CD4-positive, alpha-beta memory T cell (primary cell): Measurements from ENCODE around the gene HMGN2. TPM values are rescaled to one million over a fixed set of nuclear protein-coding genes. Genes with fewer than 3 reads are reported as not detected.
A peak's percentile ranks its signal among the peaks of the same experiment; 100 is the strongest.

Experiments used
- CTCF ChIA-PET: fragments of 350-600 bp; sonication (Branson Sonifier 250); formaldehyde crosslinking; loops from one replicate; lab custom pipeline; 2021; ENCODE audit warnings: inconsistent platforms; ENCODE audit not compliant: partially characterized antibody; lab: Charles Lee
- POLR2A ChIA-PET: fragments of 350-600 bp; sonication (Branson Sonifier 250); formaldehyde crosslinking; loops from one replicate; lab custom pipeline; 2021; ENCODE audit not compliant: partially characterized antibody; lab: Charles Lee
- DNase-seq, 5 donors: peaks; one replicate each; pipeline versions ENCODE4 v3.0.0 to v3.0.0-alpha.2; 2020 to 2022; ENCODE audit warnings: mixed read lengths in 1 of 5
- H3K27ac ChIP-seq: one replicate; pipeline ENCODE4 v1.7.0; 2013; ENCODE audit warnings: low read depth, low read length
- H3K27me3 ChIP-seq: 2 replicates; pipeline ENCODE4 v1.7.0; 2013; ENCODE audit warnings: mild to moderate bottlenecking, low read length, moderate library complexity; ENCODE audit not compliant: insufficient read depth
- H3K36me3 ChIP-seq: 2 replicates; pipeline ENCODE4 v1.7.0; 2013; ENCODE audit warnings: mild to moderate bottlenecking, low read length, moderate library complexity; ENCODE audit not compliant: insufficient read depth
- H3K4me1 ChIP-seq: 2 replicates; pipeline ENCODE4 v1.7.0; 2013; ENCODE audit warnings: mild to moderate bottlenecking, low read length, moderate library complexity; ENCODE audit not compliant: insufficient read depth
- H3K4me3 ChIP-seq, 2 donors: one replicate each; pipeline ENCODE4 v1.7.0; 2013; ENCODE audit warnings: low read length in 2 of 2, mild to moderate bottlenecking in 1 of 2
- H3K9me3 ChIP-seq, 2 donors: one replicate each; pipeline ENCODE4 v1.7.0; 2013; ENCODE audit warnings: low read length in 2 of 2, control low read depth in 1 of 2; ENCODE audit not compliant: control insufficient read depth in 1 of 2
- H3K27ac Mint-ChIP-seq, 7 donors: one replicate each; pipeline ENCODE4 v1.8.0; 2020 to 2021; ENCODE audit warnings: mixed read lengths in 7 of 7, mild to moderate bottlenecking in 6 of 7, inconsistent platforms in 3 of 7, moderate library complexity in 3 of 7
- H3K27me3 Mint-ChIP-seq, 2 donors: one replicate each; pipeline ENCODE4 v1.8.0; 2020 to 2021; ENCODE audit warnings: mixed read lengths in 2 of 2
- H3K36me3 Mint-ChIP-seq, 2 donors: one replicate each; pipeline ENCODE4 v1.8.0; 2020 to 2021; ENCODE audit warnings: mixed read lengths in 2 of 2, inconsistent platforms in 1 of 2, mild to moderate bottlenecking in 1 of 2
- H3K4me1 Mint-ChIP-seq, 4 donors: one replicate each; pipeline ENCODE4 v1.8.0; 2020 to 2021; ENCODE audit warnings: mixed read lengths in 4 of 4, mild to moderate bottlenecking in 1 of 4
- H3K4me3 Mint-ChIP-seq, 8 donors: one replicate each; pipeline ENCODE4 v1.8.0; 2020 to 2021; ENCODE audit warnings: mixed read lengths in 8 of 8, mild to moderate bottlenecking in 7 of 8, moderate library complexity in 6 of 8, inconsistent platforms in 3 of 8
- H3K9me3 Mint-ChIP-seq, 8 donors: one replicate each; pipeline ENCODE4 v1.8.0; 2020 to 2021; ENCODE audit warnings: mixed read lengths in 8 of 8, mild to moderate bottlenecking in 5 of 8, inconsistent platforms in 3 of 8, moderate library complexity in 1 of 8
- intact Hi-C: fragments of 100-400 bp; cut with micrococcal nuclease; formaldehyde crosslinking; loops from one replicate; pipeline ENCODE4 v1.15.1; 2023
- polyA plus RNA-seq, 2 donors: library from polyadenylated mRNA; unstranded; fragments of 300-500 nt; fragmentation: Illumina TruSeq; gene quantifications; one replicate each; pipeline ENCODE4 v1.2.3, GENCODE V29; 2021
- total RNA-seq, 2 experiments: library from RNA; stranded (reverse); gene quantifications; one replicate each; pipeline ENCODE4 v1.2.3, GENCODE V29; 2021

Gene HMGN2
- total and polyA plus RNA-seq, 4 experiments from 2014 or later: 341 to 681 (median 464) TPM

DNA sequence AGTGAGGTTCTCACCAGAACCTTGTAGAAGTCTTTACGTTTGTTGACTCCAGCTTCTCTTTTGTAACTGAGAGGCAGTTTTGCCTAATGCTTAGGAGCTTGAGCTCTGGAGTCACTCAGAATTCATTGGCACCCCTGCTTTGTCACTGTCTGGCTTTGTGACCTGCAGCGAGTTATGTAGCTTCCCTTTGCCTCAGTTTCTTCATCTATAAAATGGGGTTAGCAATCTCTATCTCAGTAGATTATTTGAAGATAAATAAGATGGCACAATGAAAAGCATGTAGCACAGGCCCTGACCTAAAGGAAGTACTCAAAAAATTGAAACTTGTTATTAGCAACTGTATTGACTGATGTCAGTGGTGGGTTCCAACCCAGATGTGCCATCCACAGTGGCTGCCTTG, 32.0 kb upstream of the HMGN2 start:
- no peak overlapping the region for H3K4me3 Mint-ChIP-seq
- Histone ChIP-seq H3K9me3 (no peaks in the 10 kb centered on the region), H3K4me1 (no peaks in the 10 kb centered on the region), H3K27me3 (no peaks in the 10 kb centered on the region), H3K27ac (no peak overlapping the region), H3K36me3 (peaks cover 65% of the 10 kb centered on the region), H3K4me3 (no peak overlapping the region)
- no peaks in the 10 kb centered on the region for H3K9me3 Mint-ChIP-seq
- DNase-seq: no peak
- POLR2A ChIA-PET: no interaction called here
- intact Hi-C loops: no loop called here
- peaks cover 47 to 61% of the 10 kb centered on the region in 2 donors for H3K36me3 Mint-ChIP-seq
- no peak overlapping the region for H3K27ac Mint-ChIP-seq
- CTCF ChIA-PET: interaction anchor here (1.9 kb wide), 1 partner anchor 23 kb away, joined by 7 read pairs; no protein-coding TSS in a partner anchor
- peaks cover 0 to 5% (median under 1%) of the 10 kb centered on the region in 4 donors for H3K4me1 Mint-ChIP-seq
- H3K27me3 Mint-ChIP-seq: no peaks in the 10 kb centered on the region

DNA sequence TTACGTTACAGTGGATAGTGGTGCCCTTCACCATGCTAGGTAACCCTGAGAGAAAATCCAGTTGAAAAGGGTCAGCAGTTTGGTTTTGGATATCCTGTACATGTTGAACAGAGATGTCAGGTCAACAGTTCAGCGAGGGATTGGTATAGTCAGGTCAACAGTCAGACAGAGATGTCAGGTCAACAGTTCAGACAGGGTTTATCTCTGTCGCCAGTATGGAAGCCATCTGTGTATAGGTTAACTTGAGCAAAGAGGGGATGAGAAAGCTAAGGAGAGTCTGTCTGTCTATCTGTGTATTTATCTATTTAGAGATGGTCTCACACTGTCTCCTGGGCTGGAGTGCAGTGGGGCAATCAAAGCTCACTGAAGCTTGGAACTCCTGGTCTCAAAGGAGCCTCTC, 22.4 kb upstream of the HMGN2 start:
- Histone ChIP-seq H3K27me3 (no peaks in the 10 kb centered on the region), H3K4me1 (no peaks in the 10 kb centered on the region), H3K36me3 (peaks cover 10% of the 10 kb centered on the region), H3K9me3 (no peaks in the 10 kb centered on the region), H3K4me3 (no peak overlapping the region), H3K27ac (no peak overlapping the region)
- no peak for DNase-seq
- Mint-ChIP-seq H3K27ac (no peak overlapping the region), H3K4me3 (no peak overlapping the region), H3K4me1 (peaks cover 0 to 2% (median 0%) of the 10 kb centered on the region in 4 donors), H3K27me3 (no peaks in the 10 kb centered on the region), H3K36me3 (peaks cover 23 to 54% of the 10 kb centered on the region in 2 donors), H3K9me3 (no peaks in the 10 kb centered on the region)
- intact Hi-C loops: no loop called here
- POLR2A ChIA-PET: interaction anchor here (0.9 to 1.5 kb wide), 2 partner anchors 18 to 23 kb away, joined by 3 read pairs; partner anchors contain the start of gene DHDDS
- CTCF ChIA-PET: interaction anchor here (1.8 kb wide), 1 partner anchor 32 kb away, joined by 6 read pairs; no protein-coding TSS in a partner anchor

DNA sequence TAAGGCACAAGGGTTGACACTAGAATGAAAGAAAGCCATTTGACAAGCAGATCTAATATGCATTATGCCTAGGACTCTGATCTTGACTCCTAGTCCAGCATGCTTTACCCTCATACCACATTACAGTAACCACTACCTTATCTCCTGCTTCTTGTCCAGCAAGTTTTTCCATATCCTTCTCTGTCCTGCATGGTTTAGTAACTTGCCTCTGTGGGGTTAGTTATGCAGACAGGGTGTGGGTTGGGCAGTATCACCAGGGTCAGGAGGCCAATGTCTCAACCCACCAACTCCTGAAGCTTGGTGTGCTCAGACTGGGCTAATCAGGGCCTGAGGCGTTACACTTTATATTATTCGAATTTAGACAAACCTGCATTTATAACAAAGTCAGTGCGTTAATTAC, 21.3 kb upstream of the HMGN2 start:
- H3K27ac Mint-ChIP-seq: no peak overlapping the region
- ChIA-PET CTCF (interaction anchor here (1.8 kb wide), 1 partner anchor 33 kb away, joined by 6 read pairs; no protein-coding TSS in a partner anchor), POLR2A (interaction anchor here (1.5 kb wide), 1 partner anchor 19 kb away, joined by 3 read pairs; the partner anchor contains the start of gene DHDDS)
- Histone ChIP-seq H3K27me3 (no peaks in the 10 kb centered on the region), H3K4me3 (no peak overlapping the region), H3K36me3 (peaks cover 9% of the 10 kb centered on the region), H3K4me1 (no peaks in the 10 kb centered on the region), H3K27ac (no peak overlapping the region), H3K9me3 (no peaks in the 10 kb centered on the region)
- no peaks in the 10 kb centered on the region for H3K4me1 Mint-ChIP-seq
- DNase-seq: no peak
- no peaks in the 10 kb centered on the region for H3K27me3 Mint-ChIP-seq
- no peak overlapping the region for H3K4me3 Mint-ChIP-seq
- intact Hi-C loops: no loop called here
- peaks cover 27 to 55% of the 10 kb centered on the region in 2 donors for H3K36me3 Mint-ChIP-seq
- no peaks in the 10 kb centered on the region for H3K9me3 Mint-ChIP-seq

DNA sequence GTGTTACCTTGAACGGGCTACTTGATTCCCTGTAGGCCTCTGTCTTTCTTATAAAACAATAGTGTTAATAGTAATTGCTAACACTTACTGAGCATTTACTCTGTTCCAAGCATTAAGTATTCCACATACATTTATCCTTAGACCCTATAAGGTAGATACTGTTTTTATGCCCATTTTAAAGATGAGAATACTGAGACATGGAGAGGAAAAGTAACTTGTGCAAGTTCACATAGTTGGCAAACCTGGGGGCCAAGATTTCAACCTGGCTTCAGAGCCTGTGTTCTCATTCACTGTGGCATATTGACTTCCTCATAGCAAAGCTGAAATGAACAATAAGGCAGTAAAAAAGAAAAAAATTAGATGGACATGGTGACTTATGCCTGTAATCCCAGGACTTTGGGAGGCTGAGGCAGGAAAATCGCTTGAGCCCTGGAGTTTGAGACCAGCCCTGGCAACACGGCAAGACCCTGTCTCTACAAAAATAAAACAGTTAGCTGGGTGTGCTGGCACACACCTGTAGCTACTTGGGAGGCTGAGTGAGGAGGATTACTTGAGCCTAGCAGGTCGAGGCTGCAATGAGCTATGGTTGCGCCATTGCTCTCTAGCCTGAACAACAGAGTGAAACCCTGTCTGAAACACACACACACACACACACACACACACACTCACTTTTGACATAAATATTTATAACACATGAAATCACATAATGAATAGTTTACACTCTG, 19.6 kb upstream of the HMGN2 start:
- no peaks in the 10 kb centered on the region for H3K4me1 ChIP-seq
- H3K36me3 ChIP-seq: peaks cover 9% of the 10 kb centered on the region
- Mint-ChIP-seq H3K4me3 (no peak overlapping the region), H3K36me3 (peaks cover 26 to 50% of the 10 kb centered on the region in 2 donors), H3K4me1 (no peaks in the 10 kb centered on the region), H3K27me3 (no peaks in the 10 kb centered on the region), H3K27ac (no peak overlapping the region), H3K9me3 (no peaks in the 10 kb centered on the region)
- H3K27ac ChIP-seq: no peak overlapping the region
- POLR2A ChIA-PET: no interaction called here
- H3K9me3 ChIP-seq: no peaks in the 10 kb centered on the region
- DNase-seq: no peak
- H3K4me3 ChIP-seq: no peak overlapping the region
- intact Hi-C loops: no loop called here
- H3K27me3 ChIP-seq: no peaks in the 10 kb centered on the region
- CTCF ChIA-PET: no interaction called here

DNA sequence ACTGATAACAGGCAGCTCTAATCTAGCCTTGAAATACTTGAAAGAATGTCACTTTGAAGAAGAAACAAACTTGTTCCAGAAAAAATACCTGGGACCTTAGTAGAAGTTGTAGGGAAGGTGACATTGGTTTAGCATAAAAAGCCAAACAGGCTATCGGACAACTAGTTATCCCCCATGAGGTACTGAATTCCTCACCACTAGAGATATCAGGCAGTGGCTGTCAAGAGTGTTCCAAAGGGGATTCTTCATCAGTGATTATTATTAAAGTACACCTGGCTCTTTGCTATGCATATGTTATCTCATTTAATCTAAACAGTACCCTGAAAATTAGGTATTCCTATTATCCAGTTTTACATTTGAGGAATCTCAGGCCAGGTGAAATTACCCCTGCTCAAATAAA, 13.1 kb upstream of the HMGN2 start:
- intact Hi-C loops: no loop called here
- Mint-ChIP-seq H3K9me3 (no peaks in the 10 kb centered on the region), H3K4me1 (peaks cover 0 to 3% (median 0%) of the 10 kb centered on the region in 4 donors), H3K36me3 (peaks cover 21 to 67% of the 10 kb centered on the region in 2 donors), H3K27me3 (no peaks in the 10 kb centered on the region), H3K4me3 (no peak overlapping the region), H3K27ac (peak overlapping the region in 1 of 7 donors; percentile 13)
- Histone ChIP-seq H3K27me3 (no peaks in the 10 kb centered on the region), H3K4me3 (no peak overlapping the region), H3K4me1 (no peaks in the 10 kb centered on the region), H3K9me3 (no peaks in the 10 kb centered on the region), H3K36me3 (peaks cover 25% of the 10 kb centered on the region), H3K27ac (no peak overlapping the region)
- POLR2A ChIA-PET: interaction anchor here (2.9 kb wide), 1 partner anchor 13 kb away, joined by 8 read pairs; the partner anchor contains the start of gene HMGN2
- CTCF ChIA-PET: interaction anchor here (2.3 kb wide), 1 partner anchor 12 kb away, joined by 5 read pairs; no protein-coding TSS in a partner anchor
- no peak for DNase-seq

DNA sequence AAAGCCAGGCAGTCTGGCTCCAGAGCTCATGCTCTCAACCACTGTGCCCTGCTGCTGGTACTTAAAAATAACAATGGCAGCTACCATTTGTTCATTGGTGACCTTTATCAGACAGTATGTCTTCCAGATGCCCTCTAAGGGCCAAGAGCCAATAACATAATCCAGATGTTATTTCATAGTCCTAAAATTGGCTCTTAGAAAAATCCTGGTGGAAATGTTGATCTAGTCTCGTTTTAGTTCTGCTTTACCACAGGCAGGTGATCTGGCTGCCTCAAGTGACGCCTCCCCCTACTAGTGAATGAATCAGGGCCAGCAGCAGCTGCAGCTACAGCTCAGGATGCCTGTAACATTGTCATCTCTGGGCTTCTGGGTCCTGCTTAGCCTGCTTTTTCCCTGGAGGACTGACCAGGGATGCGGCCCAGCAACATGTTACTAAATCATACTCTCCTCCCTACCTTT, 12.6 kb upstream of the HMGN2 start:
- H3K4me1 ChIP-seq: no peaks in the 10 kb centered on the region
- H3K4me3 Mint-ChIP-seq: no peak overlapping the region
- H3K27ac ChIP-seq: no peak overlapping the region
- H3K9me3 Mint-ChIP-seq: no peaks in the 10 kb centered on the region
- H3K27ac Mint-ChIP-seq: no peak overlapping the region
- H3K36me3 ChIP-seq: peaks cover 29% of the 10 kb centered on the region
- peaks cover 0 to 3% (median 0%) of the 10 kb centered on the region in 4 donors for H3K4me1 Mint-ChIP-seq
- H3K36me3 Mint-ChIP-seq: peaks cover 24 to 69% of the 10 kb centered on the region in 2 donors
- H3K9me3 ChIP-seq: no peaks in the 10 kb centered on the region
- intact Hi-C loops: no loop called here
- no peak for DNase-seq
- no peaks in the 10 kb centered on the region for H3K27me3 Mint-ChIP-seq
- CTCF ChIA-PET: interaction anchor here (2.3 kb wide), 1 partner anchor 12 kb away, joined by 5 read pairs; no protein-coding TSS in a partner anchor
- H3K4me3 ChIP-seq: no peak overlapping the region
- POLR2A ChIA-PET: interaction anchor here (2.9 kb wide), 1 partner anchor 12 kb away, joined by 8 read pairs; the partner anchor contains the start of gene HMGN2
- H3K27me3 ChIP-seq: no peaks in the 10 kb centered on the region

DNA sequence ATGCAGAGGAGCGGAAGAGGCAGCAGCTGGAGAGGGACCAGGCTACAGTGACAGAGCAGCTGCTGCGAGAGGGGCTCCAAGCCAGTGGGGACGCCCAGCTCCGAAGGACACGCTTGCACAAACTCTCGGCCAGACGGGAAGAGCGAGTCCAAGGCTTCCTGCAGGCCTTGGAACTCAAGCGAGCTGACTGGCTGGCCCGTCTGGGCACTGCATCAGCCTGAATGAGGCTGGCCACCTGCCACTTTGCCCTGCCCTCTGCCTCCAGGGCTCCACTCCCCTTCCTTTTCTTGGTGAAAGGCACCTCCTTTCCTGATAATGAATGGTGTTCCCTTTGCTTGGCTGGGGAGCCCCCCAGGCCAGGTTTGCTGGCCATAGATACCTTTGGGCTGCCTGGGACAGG, 3.3 kb upstream of the HMGN2 start:
- peak overlapping the region in 2 of 7 donors; percentile 30 to 60 for H3K27ac Mint-ChIP-seq
- POLR2A ChIA-PET: interaction anchor here (0.6 kb wide), 1 partner anchor 229 kb away, joined by 3 read pairs; no protein-coding TSS in a partner anchor
- Histone ChIP-seq H3K4me1 (peaks cover 26% of the 10 kb centered on the region), H3K27me3 (no peaks in the 10 kb centered on the region), H3K36me3 (peaks cover 41% of the 10 kb centered on the region), H3K9me3 (no peaks in the 10 kb centered on the region), H3K4me3 (no peak overlapping the region), H3K27ac (no peak overlapping the region)
- intact Hi-C loops: no loop called here
- no peaks in the 10 kb centered on the region for H3K27me3 Mint-ChIP-seq
- H3K9me3 Mint-ChIP-seq: no peaks in the 10 kb centered on the region
- CTCF ChIA-PET: interaction anchor here (1.3 to 1.8 kb wide), 3 partner anchors 7 to 147 kb away, joined by 4 to 5 read pairs (median 4); no protein-coding TSS in a partner anchor
- H3K4me1 Mint-ChIP-seq: peaks cover 18 to 34% (median 28%) of the 10 kb centered on the region in 4 donors
- DNase-seq: no peak
- no peak overlapping the region for H3K4me3 Mint-ChIP-seq
- peaks cover 33 to 69% of the 10 kb centered on the region in 2 donors for H3K36me3 Mint-ChIP-seq
